GM21447 (cell line): ENCODE results near the gene BRINP1.

ENCODE experiments used
- ATAC-seq: cut with Tn5 transposase; IDR thresholded peaks from one replicate; pipeline ENCODE4 v1.9.1; 2021; ENCODE audit not compliant: unreplicated experiment

BRINP1 gene

GRCh38 chr9:119282476-119283077 is 86.7 kb downstream of the BRINP1 start:
- no peak for ATAC-seq

- no peak for ATAC-seq
Measured at GRCh38 chr9:119280740-119281485, 88.3 kb downstream of the BRINP1 start.

- ATAC-seq, result no peak
Measured at GRCh38 chr9:119278171-119278570, 91.1 kb downstream of the BRINP1 start.

GRCh38 chr9:119273984-119274665 is 95.1 kb downstream of the BRINP1 start:
- ATAC-seq, result no peak

- no peak for ATAC-seq
Measured at GRCh38 chr9:119273325-119273904, 95.8 kb downstream of the BRINP1 start.

- ATAC-seq, result no peak
Measured at GRCh38 chr9:119272500-119273211, 96.6 kb downstream of the BRINP1 start.

- ATAC-seq, result no peak
Measured at GRCh38 chr9:119268985-119269384, 100.2 kb downstream of the BRINP1 start.

GRCh38 chr9:119264165-119264564 is 105.1 kb downstream of the BRINP1 start:
- ATAC-seq, result no peak

GRCh38 chr9:119257592-119257991 is 111.6 kb downstream of the BRINP1 start:
- ATAC-seq, result no peak

- ATAC-seq, result no peak
Measured at GRCh38 chr9:119255116-119255515, 114.1 kb downstream of the BRINP1 start.

- no peak for ATAC-seq
Measured at GRCh38 chr9:119252671-119253299, 116.5 kb downstream of the BRINP1 start.

GRCh38 chr9:119251936-119252335 is 117.3 kb downstream of the BRINP1 start:
- no peak for ATAC-seq

GRCh38 chr9:119250730-119251129 is 118.5 kb downstream of the BRINP1 start:
- no peak for ATAC-seq

- ATAC-seq, result no peak
Measured at GRCh38 chr9:119240546-119240945, 128.7 kb downstream of the BRINP1 start.

- no peak for ATAC-seq
Measured at GRCh38 chr9:119234636-119235035, 134.6 kb downstream of the BRINP1 start.

- ATAC-seq, result no peak
Measured at GRCh38 chr9:119227422-119227821, 141.8 kb downstream of the BRINP1 start.

- ATAC-seq, result no peak
Measured at GRCh38 chr9:119224431-119224830, 144.8 kb downstream of the BRINP1 start.

- ATAC-seq, result no peak
Measured at GRCh38 chr9:119221276-119221675, 148.0 kb downstream of the BRINP1 start.

GRCh38 chr9:119218293-119218692 is 150.9 kb downstream of the BRINP1 start:
- ATAC-seq, result no peak

GRCh38 chr9:119216651-119217331 is 152.4 kb downstream of the BRINP1 start:
- ATAC-seq, result no peak
